ENCODE results near the gene P4HB.

P4HB gene

DNA sequence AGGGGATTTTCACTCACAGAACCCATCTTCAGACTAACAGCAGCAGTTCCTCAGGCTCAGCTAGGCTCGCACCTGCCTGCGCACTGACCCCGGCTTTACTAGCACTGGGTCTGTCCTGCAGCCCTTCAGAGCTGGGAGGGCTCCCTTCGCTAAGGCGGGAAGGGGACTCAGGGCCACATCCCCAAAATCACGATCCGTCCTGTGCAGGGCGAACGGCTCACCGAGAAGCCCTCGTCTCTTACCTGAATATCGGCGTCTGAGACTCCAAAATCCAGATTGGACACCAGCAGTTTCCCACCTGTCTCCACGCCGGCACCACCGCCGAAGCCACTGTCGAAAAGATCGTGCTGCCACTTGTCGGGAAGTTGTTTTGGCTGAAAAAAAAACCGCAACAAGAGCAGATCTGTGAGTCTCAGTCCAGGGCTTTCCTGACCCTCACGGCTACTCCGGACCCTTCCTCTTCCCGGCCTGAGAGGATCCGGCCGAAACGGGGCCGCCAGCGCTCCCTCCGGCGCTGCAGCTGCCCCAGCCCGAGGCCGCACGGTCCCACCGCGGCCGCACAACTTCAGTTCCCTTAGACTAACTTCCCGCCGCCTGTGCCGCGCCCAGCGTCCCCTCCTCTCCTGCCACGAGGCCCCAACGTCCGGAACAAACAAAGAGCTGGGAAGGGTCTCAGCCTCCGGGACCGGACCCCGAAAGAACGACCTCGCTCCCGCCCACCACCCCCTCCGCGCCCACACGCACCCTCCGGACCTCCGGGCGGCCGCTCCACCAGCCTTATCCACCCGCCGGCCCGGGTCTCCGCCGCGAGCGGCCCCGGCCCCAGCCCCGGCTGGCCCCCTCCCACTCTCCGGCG, 30.3 kb upstream of the P4HB start (continued):
- no peak for TF ChIP-seq ZNF596 (tag by site-specific recombination; IDR thresholded peaks at IDR 0.05)
- no peak for TF ChIP-seq ZNF549 (tag by site-specific recombination; IDR thresholded peaks at IDR 0.05)
- TF ChIP-seq, protein P1, sequence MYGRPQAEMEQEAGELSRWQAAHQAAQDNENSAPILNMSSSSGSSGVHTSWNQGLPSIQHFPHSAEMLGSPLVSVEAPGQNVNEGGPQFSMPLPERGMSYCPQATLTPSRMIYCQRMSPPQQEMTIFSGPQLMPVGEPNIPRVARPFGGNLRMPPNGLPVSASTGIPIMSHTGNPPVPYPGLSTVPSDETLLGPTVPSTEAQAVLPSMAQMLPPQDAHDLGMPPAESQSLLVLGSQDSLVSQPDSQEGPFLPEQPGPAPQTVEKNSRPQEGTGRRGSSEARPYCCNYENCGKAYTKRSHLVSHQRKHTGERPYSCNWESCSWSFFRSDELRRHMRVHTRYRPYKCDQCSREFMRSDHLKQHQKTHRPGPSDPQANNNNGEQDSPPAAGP (tag by site-specific recombination; IDR thresholded peaks at IDR 0.05): 0 out of 2 replicates have a peak, but pooled peaks have one; percentile 43
- TF ChIP-seq ZFP69B (tag by site-specific recombination; IDR thresholded peaks at IDR 0.05): no peak
- no peak for TF ChIP-seq ZNF266 (tag by site-specific recombination; IDR thresholded peaks at IDR 0.05; ENCODE audit: low read depth)
- TF ChIP-seq, protein P2, sequence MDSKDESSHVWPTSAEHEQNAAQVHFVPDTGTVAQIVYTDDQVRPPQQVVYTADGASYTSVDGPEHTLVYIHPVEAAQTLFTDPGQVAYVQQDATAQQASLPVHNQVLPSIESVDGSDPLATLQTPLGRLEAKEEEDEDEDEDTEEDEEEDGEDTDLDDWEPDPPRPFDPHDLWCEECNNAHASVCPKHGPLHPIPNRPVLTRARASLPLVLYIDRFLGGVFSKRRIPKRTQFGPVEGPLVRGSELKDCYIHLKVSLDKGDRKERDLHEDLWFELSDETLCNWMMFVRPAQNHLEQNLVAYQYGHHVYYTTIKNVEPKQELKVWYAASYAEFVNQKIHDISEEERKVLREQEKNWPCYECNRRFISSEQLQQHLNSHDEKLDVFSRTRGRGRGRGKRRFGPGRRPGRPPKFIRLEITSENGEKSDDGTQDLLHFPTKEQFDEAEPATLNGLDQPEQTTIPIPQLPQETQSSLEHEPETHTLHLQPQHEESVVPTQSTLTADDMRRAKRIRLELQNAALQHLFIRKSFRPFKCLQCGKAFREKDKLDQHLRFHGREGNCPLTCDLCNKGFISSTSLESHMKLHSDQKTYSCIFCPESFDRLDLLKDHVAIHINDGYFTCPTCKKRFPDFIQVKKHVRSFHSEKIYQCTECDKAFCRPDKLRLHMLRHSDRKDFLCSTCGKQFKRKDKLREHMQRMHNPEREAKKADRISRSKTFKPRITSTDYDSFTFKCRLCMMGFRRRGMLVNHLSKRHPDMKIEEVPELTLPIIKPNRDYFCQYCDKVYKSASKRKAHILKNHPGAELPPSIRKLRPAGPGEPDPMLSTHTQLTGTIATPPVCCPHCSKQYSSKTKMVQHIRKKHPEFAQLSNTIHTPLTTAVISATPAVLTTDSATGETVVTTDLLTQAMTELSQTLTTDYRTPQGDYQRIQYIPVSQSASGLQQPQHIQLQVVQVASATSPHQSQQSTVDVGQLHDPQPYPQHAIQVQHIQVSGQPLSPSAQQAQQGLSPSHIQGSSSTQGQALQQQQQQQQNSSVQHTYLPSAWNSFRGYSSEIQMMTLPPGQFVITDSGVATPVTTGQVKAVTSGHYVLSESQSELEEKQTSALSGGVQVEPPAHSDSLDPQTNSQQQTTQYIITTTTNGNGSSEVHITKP (tag by site-specific recombination; IDR thresholded peaks at IDR 0.05): no peak
- TF ChIP-seq ZNF677 (tag by site-specific recombination; IDR thresholded peaks at IDR 0.05): no peak

DNA sequence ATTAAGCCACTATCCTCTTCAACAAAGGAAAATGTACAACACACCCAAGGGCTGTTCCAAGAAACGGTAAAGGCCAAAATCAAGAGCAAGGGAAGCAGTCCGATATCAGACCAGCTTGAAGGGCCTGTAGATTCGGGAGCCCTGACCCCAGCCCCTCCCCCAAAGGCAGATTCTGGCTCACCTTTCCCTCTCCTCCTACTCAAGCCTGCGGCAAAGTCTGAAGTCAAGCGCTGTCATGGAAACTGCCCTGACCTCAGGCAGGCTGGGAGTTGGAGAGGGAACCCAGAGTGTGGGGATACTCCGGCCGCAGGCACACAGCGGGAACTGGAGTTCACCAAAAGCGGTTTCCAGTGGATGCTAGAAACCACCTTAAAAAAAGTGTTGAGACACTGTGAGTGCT, 29.3 kb upstream of the P4HB start:
- CTCF ChIA-PET: interaction anchor here (1.1 kb wide), 1 partner anchor 148 kb away, joined by 4 read pairs; the partner anchor contains the start of gene DCXR
- TF ChIP-seq, protein P3, sequence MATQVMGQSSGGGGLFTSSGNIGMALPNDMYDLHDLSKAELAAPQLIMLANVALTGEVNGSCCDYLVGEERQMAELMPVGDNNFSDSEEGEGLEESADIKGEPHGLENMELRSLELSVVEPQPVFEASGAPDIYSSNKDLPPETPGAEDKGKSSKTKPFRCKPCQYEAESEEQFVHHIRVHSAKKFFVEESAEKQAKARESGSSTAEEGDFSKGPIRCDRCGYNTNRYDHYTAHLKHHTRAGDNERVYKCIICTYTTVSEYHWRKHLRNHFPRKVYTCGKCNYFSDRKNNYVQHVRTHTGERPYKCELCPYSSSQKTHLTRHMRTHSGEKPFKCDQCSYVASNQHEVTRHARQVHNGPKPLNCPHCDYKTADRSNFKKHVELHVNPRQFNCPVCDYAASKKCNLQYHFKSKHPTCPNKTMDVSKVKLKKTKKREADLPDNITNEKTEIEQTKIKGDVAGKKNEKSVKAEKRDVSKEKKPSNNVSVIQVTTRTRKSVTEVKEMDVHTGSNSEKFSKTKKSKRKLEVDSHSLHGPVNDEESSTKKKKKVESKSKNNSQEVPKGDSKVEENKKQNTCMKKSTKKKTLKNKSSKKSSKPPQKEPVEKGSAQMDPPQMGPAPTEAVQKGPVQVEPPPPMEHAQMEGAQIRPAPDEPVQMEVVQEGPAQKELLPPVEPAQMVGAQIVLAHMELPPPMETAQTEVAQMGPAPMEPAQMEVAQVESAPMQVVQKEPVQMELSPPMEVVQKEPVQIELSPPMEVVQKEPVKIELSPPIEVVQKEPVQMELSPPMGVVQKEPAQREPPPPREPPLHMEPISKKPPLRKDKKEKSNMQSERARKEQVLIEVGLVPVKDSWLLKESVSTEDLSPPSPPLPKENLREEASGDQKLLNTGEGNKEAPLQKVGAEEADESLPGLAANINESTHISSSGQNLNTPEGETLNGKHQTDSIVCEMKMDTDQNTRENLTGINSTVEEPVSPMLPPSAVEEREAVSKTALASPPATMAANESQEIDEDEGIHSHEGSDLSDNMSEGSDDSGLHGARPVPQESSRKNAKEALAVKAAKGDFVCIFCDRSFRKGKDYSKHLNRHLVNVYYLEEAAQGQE (tag by site-specific recombination; IDR thresholded peaks at IDR 0.05): no peak
- TF ChIP-seq ZNF555 (tag by site-specific recombination; conservative IDR thresholded peaks at IDR 0.05) (no peak), ZIC2 (tag by site-specific recombination; IDR thresholded peaks at IDR 0.05) (no peak), ZNF37A (tag by site-specific recombination; IDR thresholded peaks at IDR 0.05) (no peak), ZNF341 (tag by site-specific recombination; IDR thresholded peaks at IDR 0.05; ENCODE audit: low read depth) (peak; percentile 44; the same call in 1 of the 2 replicates), ZNF10 (tag by site-specific recombination; IDR thresholded peaks at IDR 0.05) (no peak)
- TF ChIP-seq, protein P4, sequence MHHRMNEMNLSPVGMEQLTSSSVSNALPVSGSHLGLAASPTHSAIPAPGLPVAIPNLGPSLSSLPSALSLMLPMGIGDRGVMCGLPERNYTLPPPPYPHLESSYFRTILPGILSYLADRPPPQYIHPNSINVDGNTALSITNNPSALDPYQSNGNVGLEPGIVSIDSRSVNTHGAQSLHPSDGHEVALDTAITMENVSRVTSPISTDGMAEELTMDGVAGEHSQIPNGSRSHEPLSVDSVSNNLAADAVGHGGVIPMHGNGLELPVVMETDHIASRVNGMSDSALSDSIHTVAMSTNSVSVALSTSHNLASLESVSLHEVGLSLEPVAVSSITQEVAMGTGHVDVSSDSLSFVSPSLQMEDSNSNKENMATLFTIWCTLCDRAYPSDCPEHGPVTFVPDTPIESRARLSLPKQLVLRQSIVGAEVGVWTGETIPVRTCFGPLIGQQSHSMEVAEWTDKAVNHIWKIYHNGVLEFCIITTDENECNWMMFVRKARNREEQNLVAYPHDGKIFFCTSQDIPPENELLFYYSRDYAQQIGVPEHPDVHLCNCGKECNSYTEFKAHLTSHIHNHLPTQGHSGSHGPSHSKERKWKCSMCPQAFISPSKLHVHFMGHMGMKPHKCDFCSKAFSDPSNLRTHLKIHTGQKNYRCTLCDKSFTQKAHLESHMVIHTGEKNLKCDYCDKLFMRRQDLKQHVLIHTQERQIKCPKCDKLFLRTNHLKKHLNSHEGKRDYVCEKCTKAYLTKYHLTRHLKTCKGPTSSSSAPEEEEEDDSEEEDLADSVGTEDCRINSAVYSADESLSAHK (tag by site-specific recombination; IDR thresholded peaks at IDR 0.05): peak; percentile 13; the same call in 1 of the 2 replicates
- TF ChIP-seq, protein P5, sequence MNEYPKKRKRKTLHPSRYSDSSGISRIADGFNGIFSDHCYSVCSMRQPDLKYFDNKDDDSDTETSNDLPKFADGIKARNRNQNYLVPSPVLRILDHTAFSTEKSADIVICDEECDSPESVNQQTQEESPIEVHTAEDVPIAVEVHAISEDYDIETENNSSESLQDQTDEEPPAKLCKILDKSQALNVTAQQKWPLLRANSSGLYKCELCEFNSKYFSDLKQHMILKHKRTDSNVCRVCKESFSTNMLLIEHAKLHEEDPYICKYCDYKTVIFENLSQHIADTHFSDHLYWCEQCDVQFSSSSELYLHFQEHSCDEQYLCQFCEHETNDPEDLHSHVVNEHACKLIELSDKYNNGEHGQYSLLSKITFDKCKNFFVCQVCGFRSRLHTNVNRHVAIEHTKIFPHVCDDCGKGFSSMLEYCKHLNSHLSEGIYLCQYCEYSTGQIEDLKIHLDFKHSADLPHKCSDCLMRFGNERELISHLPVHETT (tag by site-specific recombination; IDR thresholded peaks at IDR 0.05): no peak

More for the DNA sequence above, 29.3 kb upstream of the P4HB start:
- peaks cover 5% of the 10 kb centered on the region; the same call in 1 of the 2 replicates for H3K4me1 ChIP-seq (ENCODE audit: control insufficient read depth, insufficient read depth, low read length)
- peak overlapping the region; percentile 96; the same call in 1 of the 2 replicates for H3K27ac ChIP-seq (ENCODE audit: extremely low read depth, low read depth, low read length)
- no peaks in the 10 kb centered on the region for H3K9me3 ChIP-seq (ENCODE audit: control insufficient read depth, insufficient read depth, low read depth, low read length)
- POLR2A ChIA-PET: interaction anchor here (1.4 to 1.6 kb wide), 2 partner anchors 56 to 206 kb away, joined by 3 read pairs; partner anchors contain the start of genes ARL16, HGS and MCRIP1
- H3K4me3 ChIP-seq (ENCODE audit: low read depth, low read length): no peak overlapping the region
- H3K36me3 ChIP-seq (ENCODE audit: control insufficient read depth in 2 of 2, insufficient read depth in 1 of 2, low read length in 2 of 2): peaks cover 53 to 73% of the 10 kb centered on the region in 2 experiments

Measured in HEK293 (cell line).